Epithelial cell of proximal tubule (primary cell): ENCODE results near the gene SLC3A2. TPM values are rescaled to one million over a fixed set of nuclear protein-coding genes. Genes with fewer than 3 reads are reported as not detected.

Experiments used
- DNase-seq: peaks from one replicate; pipeline ENCODE4 v3.0.0-alpha.2; 2011; ENCODE audit warnings: low read depth
- H3K4me3 ChIP-seq: 2 replicates; pipeline ENCODE4 v1.5.1; 2011; ENCODE audit warnings: low read depth, mild to moderate bottlenecking, low read length
- CTCF ChIP-seq: conservative IDR thresholded peaks from 2 replicates; pipeline ENCODE4 v1.5.1; 2012; ENCODE audit warnings: low read depth, mild to moderate bottlenecking, low read length
- total RNA-seq: library from RNA; depleted of rRNA; stranded (reverse); fragments of >200 nt; gene quantifications from 2 replicates; pipeline ENCODE4 v1.2.3, GENCODE V29; 2015

The SLC3A2 gene
- total RNA-seq, 1 donor from 2014 or later: 97.4 TPM

- no peak for TF ChIP-seq CTCF
- DNase-seq: no peak
- no peak overlapping the region for H3K4me3 ChIP-seq
Measured at GRCh38 chr11:62846177-62846576, 34.5 kb upstream of the SLC3A2 start.

- TF ChIP-seq CTCF: no peak
- DNase-seq: no peak
- H3K4me3 ChIP-seq: no peak overlapping the region
Measured at GRCh38 chr11:62847767-62848314, 32.9 kb upstream of the SLC3A2 start.

- no peak for TF ChIP-seq CTCF
- no peak for DNase-seq
- H3K4me3 ChIP-seq: no peak overlapping the region
Measured at GRCh38 chr11:62850911-62851806, 29.5 kb upstream of the SLC3A2 start.

GRCh38 chr11:62851807-62852522 lies 28.7 kb upstream of the SLC3A2 start:
- DNase-seq: no peak
- H3K4me3 ChIP-seq: no peak overlapping the region
- TF ChIP-seq CTCF: no peak

GRCh38 chr11:62852523-62853188 lies 28.0 kb upstream of the SLC3A2 start:
- no peak for DNase-seq
- H3K4me3 ChIP-seq: no peak overlapping the region
- TF ChIP-seq CTCF: no peak

GRCh38 chr11:62853279-62853965 lies 27.3 kb upstream of the SLC3A2 start:
- DNase-seq: no peak
- peak overlapping the region; percentile 82 for H3K4me3 ChIP-seq
- no peak for TF ChIP-seq CTCF
